ENCODE data around the gene APBA1.

DNA sequence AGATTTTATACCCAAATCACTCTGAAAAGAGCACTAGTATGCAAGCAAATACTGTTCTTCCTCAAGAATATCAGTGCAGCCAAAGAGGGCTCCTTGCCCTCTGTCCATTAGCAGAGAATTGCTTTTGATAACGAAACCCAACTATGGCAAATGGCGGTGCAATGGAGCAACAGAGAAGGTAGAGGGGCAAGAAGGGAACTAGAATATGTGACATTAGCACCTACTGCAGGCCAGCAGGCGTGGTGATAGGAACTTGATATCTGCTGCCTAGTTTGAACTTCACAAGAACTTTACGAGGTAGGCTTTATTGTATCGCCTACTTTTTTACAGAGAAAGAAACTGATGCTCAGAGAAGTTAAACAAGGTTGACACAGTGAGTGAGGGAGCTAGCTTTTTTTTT, 66.1 kb downstream of the APBA1 start:
- TF ChIP-seq, protein P1, sequence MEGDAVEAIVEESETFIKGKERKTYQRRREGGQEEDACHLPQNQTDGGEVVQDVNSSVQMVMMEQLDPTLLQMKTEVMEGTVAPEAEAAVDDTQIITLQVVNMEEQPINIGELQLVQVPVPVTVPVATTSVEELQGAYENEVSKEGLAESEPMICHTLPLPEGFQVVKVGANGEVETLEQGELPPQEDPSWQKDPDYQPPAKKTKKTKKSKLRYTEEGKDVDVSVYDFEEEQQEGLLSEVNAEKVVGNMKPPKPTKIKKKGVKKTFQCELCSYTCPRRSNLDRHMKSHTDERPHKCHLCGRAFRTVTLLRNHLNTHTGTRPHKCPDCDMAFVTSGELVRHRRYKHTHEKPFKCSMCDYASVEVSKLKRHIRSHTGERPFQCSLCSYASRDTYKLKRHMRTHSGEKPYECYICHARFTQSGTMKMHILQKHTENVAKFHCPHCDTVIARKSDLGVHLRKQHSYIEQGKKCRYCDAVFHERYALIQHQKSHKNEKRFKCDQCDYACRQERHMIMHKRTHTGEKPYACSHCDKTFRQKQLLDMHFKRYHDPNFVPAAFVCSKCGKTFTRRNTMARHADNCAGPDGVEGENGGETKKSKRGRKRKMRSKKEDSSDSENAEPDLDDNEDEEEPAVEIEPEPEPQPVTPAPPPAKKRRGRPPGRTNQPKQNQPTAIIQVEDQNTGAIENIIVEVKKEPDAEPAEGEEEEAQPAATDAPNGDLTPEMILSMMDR (IDR thresholded peaks at IDR 0.05; ENCODE audit: insufficient read depth, low read length, poor library complexity, severe bottlenecking): no peak
- no peak for TF ChIP-seq EZH2phosphoT487 (conservative IDR thresholded peaks at IDR 0.05; ENCODE audit: low read length)

All from SU-DHL-6 (cell line).